Mammary epithelial cell (primary cell): ENCODE measurements around the gene COA7.

Experiments
- CTCF ChIP-seq, 2 donors: IDR thresholded peaks in 1 of 2; conservative IDR thresholded peaks in 1 of 2; 2 replicates each; pipeline ENCODE4 v1.5.1; 2011 to 2012; ENCODE audit warnings: inconsistent platforms in 2 of 2, low read length in 2 of 2, mild to moderate bottlenecking in 2 of 2, control low read depth in 1 of 2, low read depth in 1 of 2; ENCODE audit not compliant: insufficient read depth in 1 of 2; ENCODE audit errors: extremely low read depth in 1 of 2
- EZH2 ChIP-seq: IDR thresholded peaks from 2 replicates; pipeline ENCODE4 v1.6.1; 2012; ENCODE audit warnings: low read length, inconsistent platforms, borderline replicate concordance

GRCh38 chr1:52667290-52667689, 30.9 kb downstream of the COA7 start:
- TF ChIP-seq CTCF (conservative IDR thresholded peaks at IDR 0.05 in 1 of 2, IDR thresholded peaks at IDR 0.05 in 1 of 2; ENCODE audit: extremely low read depth in 1 of 2, insufficient read depth in 1 of 2, low read depth in 1 of 2, low read length in 2 of 2) (no peak), EZH2 (no peak)
